B cell (primary cell): Measurements from ENCODE around the gene FAM151A.

Source experiments
- CTCF ChIP-seq: fragments of 200-600 bp; IDR thresholded peaks from one replicate; pipeline ENCODE4 v1.8.0; 2022; ENCODE audit warnings: antibody characterized with exemption, mild to moderate bottlenecking
- EZH2 ChIP-seq: IDR thresholded peaks from 2 replicates; pipeline ENCODE4 v1.6.1; 2012; ENCODE audit warnings: borderline replicate concordance, low read depth, mild to moderate bottlenecking, moderate library complexity, low read length; ENCODE audit not compliant: insufficient read depth, poor library complexity, severe bottlenecking

GRCh38 chr1:54603241-54603640, 20.1 kb downstream of the FAM151A start:
- no peak for TF ChIP-seq CTCF
- TF ChIP-seq EZH2 = no peak
